DMS114 treated with DMSO at 0.1 percent for 48 hours (cell line): ENCODE results near the gene ASPN.

Source experiments
- DNase-seq: peaks from one replicate; lab custom pipeline; 2025; ENCODE audit not compliant: unreplicated experiment; lab: John Stamatoyannopoulos, UW

Gene ASPN

GRCh38 chr9:92476962-92477361 lies 5.3 kb downstream of the ASPN start:
- no peak for DNase-seq

GRCh38 chr9:92474587-92474986 lies 7.7 kb downstream of the ASPN start:
- no peak for DNase-seq

GRCh38 chr9:92468206-92468605 lies 14.1 kb downstream of the ASPN start:
- DNase-seq: no peak

- no peak for DNase-seq
Measured at GRCh38 chr9:92467511-92467910, 14.8 kb downstream of the ASPN start.

GRCh38 chr9:92467041-92467440 lies 15.3 kb downstream of the ASPN start:
- no peak for DNase-seq

- DNase-seq: no peak
Measured at GRCh38 chr9:92463984-92464383, 18.3 kb downstream of the ASPN start.

GRCh38 chr9:92463387-92463786 lies 18.9 kb downstream of the ASPN start:
- no peak for DNase-seq

GRCh38 chr9:92457576-92457975 lies 24.7 kb downstream of the ASPN start:
- no peak for DNase-seq

- DNase-seq: no peak
Measured at GRCh38 chr9:92455217-92455616, 27.1 kb downstream of the ASPN start.

GRCh38 chr9:92446536-92446935 lies 35.8 kb downstream of the ASPN start:
- DNase-seq: no peak

GRCh38 chr9:92444841-92445240 lies 37.5 kb downstream of the ASPN start:
- no peak for DNase-seq

- no peak for DNase-seq
Measured at GRCh38 chr9:92440751-92441046, 41.6 kb downstream of the ASPN start.

GRCh38 chr9:92439921-92440750 lies 42.2 kb downstream of the ASPN start:
- no peak for DNase-seq

GRCh38 chr9:92438900-92439526 lies 43.3 kb downstream of the ASPN start:
- no peak for DNase-seq

- DNase-seq: no peak
Measured at GRCh38 chr9:92435263-92435662, 47.0 kb downstream of the ASPN start.

GRCh38 chr9:92432972-92433548 lies 49.2 kb downstream of the ASPN start:
- no peak for DNase-seq

- DNase-seq: no peak
Measured at GRCh38 chr9:92432350-92432749, 50.0 kb downstream of the ASPN start.

- DNase-seq: no peak
Measured at GRCh38 chr9:92429836-92430235, 52.5 kb downstream of the ASPN start.

GRCh38 chr9:92426501-92427145 lies 55.7 kb downstream of the ASPN start:
- no peak for DNase-seq

GRCh38 chr9:92425474-92425873 lies 56.8 kb downstream of the ASPN start:
- no peak for DNase-seq

GRCh38 chr9:92424340-92424739 lies 58.0 kb downstream of the ASPN start, which contains the start of gene OMD:
Gene OMD, minus strand, starts transcription at chr9:92424471. Its CDS starts 6,913 bp downstream, at chr9:92417558.
- DNase-seq: no peak

- no peak for DNase-seq
Measured at GRCh38 chr9:92423612-92424011, 58.7 kb downstream of the ASPN start.
